Glomerular visceral epithelial cell (primary cell): ENCODE results near the gene RRAS.
"Not testable (repeated sequence)": the region's sequence is repeated elsewhere in the genome, so short reads cannot be mapped to it uniquely, and the experiment has no call there.

Experiments used
- DNase-seq: peaks from one replicate; pipeline ENCODE4 v3.0.0-alpha.2; 2016; ENCODE audit errors: extremely low spot score

Gene RRAS

GRCh38 chr19:49631014-49631588 lies 8.8 kb downstream of the RRAS start:
- no peak for DNase-seq

DNA sequence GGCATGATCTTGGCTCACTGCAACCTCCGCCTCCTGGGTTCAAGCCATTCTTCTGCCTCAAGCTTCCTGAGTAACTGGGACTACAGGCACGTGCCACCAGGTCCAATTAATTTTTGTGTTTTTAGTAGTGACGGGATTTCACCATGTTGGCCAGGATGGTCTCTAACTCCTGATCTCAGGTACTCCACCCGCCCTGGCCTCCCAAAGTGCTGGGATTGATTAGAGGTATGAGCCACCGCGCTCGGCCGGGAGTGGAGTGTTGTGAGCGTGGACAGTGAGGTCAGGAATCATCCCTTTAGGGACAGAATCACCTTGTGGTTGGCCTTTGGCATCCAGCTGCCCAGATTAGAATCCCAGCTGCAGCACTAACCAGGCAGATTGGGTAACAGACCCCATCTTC lies 10.3 kb downstream of the RRAS start:
- DNase-seq = no peak

- DNase-seq = no peak
These were observed 13.7 kb downstream of the RRAS start for GRCh38 chr19:49626226-49626625.

GRCh38 chr19:49624967-49625910 lies 14.7 kb downstream of the RRAS start:
- DNase-seq = no peak

DNA sequence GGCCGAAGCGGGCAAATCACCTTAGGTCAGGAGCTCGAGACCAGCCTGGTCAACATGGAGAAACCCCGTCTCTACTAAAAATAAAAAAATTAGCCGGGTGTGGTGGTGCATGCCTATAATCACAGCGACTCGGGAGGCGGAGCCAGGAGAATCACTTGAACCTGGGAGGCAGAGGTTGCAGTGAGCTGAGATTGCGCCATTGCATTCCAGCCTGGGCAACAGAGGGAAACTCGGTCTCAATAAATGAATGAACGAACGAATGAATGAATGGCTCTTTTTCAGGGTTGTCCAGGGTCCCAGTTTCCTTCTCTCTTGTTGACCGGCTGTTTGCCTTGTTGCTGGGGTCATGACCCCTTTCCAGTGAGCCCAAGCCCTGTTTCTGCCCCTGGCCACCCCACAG lies 22.1 kb downstream of the RRAS start:
- DNase-seq = not testable (repeated sequence)

DNA sequence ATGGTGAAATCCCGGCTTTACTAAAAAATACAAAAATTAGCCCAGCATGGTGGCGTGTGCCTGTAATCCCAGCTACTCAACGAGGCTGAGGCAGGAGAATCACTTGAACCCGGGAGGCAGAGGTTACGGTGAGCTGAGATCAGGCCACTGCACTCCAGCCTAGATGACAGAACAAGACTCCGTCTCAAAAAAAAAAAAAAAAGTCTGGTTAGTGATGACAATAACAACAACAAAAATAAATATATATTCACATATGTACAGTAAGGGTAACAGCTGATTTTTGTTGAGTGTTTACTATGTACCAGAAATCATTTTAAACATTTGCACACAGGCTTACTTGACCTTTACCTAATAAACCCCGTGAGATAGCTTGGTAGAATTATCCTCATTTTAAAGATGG lies 23.0 kb downstream of the RRAS start:
- no peak for DNase-seq

DNA sequence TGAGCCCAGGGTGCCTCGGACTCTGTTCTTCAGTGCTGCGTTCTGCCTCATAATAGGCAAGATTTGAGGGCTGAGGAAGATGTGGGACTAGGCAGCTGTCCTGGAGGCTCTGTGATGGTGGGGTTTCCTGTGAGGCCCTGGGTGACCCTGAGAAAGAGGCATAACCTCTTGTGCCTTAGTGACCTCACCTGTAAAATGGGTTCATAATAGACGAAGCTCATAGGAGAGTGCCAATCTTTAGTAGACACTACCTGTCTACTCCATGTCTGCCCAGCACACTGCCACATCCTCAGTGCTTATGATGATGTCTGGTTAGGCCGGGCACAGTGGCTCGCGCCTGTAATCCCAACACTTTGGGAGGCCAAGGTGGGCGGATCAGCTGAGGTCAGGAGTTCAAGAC lies 23.4 kb downstream of the RRAS start:
- DNase-seq = no peak

GRCh38 chr19:49615861-49616260 lies 24.1 kb downstream of the RRAS start:
- no peak for DNase-seq

GRCh38 chr19:49614096-49614833 lies 25.7 kb downstream of the RRAS start:
- peak; percentile 60 for DNase-seq

- peak; percentile 33 for DNase-seq
These were observed 26.6 kb downstream of the RRAS start for GRCh38 chr19:49613374-49613773.

DNA sequence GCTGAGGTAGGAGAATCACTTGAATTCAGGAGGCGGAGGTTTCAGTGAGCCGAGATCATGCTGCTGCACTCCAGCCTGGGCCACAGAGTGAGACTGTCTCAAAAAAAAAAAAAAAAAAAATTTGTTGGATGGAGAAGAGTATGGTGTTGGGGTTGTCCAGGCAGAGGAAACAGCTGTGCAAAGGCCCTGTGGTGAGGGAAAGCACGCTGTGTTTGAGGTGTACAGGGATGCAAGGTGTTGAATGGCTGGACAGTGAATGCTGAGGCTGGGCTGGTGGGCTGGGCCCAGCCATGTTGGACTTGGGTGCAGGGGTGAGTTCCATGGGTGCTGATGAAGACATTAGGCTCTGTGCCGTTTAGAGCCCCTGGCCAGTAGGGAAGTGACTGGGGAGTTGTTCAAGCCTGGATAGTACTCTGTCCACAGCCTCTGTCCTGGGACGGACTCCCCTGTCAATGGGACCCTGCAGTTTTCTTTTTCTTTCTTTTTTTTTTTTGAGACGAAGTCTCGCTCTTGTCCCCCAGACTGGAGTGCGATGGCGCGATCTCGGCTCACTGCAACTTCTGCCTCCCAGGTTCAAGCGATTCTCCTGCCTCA lies 30.3 kb downstream of the RRAS start:
- DNase-seq = no peak

- DNase-seq = no peak
These were observed 34.3 kb downstream of the RRAS start for GRCh38 chr19:49605605-49606004.

GRCh38 chr19:49602806-49603205 lies 37.1 kb downstream of the RRAS start:
- DNase-seq = no peak

DNA sequence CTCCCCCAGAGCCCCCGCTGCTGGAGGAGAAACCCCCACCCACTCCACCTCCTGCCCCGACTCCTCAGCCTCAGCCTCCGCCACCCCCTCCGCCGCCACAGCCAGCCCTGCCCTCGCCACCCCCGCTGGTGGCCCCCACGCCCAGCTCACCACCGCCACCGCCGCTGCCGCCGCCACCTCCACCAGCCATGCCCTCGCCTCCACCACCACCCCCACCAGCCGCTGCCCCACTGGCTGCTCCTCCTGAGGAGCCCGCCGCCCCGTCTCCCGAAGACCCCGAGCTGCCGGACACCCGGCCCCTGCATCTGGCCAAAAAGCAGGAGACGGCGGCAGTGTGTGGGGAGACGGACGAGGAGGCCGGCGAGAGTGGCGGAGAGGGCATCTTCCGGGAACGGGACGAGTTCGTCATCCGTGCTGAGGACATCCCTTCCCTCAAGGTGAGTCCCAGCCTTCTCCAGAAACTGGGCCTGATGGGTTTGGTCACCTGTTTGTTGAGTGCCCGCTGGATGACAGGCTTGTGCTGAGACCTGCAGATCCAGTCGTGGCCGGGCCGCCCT lies 38.4 kb downstream of the RRAS start:
- DNase-seq = no peak

- DNase-seq = no peak
These were observed 40.3 kb downstream of the RRAS start for GRCh38 chr19:49599378-49600295.

DNA sequence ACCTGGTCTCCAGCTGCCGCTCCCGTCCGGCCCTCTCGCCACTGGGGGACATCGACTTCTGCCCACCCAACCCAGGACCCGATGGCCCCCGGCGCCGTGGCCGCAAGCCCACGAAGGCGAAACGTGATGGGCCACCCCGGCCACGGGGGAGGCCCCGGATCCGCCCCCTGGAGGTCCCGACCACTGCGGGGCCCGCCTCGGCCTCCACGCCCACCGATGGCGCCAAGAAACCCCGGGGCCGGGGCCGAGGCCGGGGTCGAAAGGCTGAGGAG lies 42.3 kb downstream of the RRAS start:
- DNase-seq = no peak

- DNase-seq = no peak
These were observed 42.8 kb downstream of the RRAS start for GRCh38 chr19:49596954-49597702.

DNA sequence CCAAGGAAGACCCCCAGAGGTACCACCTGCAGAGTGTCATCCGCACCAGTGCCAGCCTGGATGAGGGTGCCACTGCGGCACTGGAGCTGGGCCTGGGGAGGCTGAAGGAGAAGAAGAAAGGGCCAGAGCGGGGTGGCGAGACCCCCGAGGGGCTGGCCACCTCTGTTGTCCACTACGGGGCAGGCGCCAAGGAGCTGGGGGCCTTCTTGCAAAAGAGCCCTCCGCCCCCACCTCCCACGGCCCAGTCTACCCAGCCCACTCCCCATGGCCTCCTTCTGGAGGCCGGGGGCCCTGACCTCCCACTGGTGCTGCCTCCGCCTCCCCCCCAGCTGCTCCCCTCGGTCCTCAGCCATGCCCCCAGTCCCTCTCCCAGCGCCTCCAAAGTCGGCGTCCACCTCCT lies 43.5 kb downstream of the RRAS start:
- no peak for DNase-seq

DNA sequence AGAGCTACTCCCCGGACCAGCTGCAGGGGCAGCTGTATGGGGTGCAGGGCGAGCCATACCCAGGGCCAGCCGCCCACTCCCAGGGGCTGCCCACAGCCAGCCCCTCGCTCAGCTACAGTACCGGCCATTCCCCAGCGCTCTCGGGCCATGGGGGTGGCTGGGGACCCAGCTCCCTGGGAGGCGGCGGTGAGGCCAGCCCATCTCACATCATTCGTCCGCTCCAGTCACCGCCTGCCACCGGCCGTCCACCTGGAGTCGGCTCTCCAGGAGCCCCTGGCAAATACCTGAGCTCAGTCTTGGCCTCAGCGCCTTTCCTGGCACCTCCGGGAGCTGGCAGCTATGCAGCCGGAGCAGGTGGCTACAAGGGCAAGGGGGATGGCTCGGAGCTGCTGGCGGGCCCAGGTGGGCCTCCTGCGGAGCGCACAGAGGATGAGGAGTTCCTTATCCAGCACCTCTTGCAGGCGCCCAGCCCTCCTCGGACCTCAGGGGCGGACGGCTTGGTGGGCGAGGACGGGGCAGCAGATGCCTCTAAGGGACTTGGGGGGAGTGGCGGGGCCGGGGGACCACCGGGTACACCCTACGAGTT lies 44.0 kb downstream of the RRAS start:
- no peak for DNase-seq
